Cardiac muscle cell (in vitro differentiated cells and primary cell): ENCODE results near the gene CAMK2N1. TPM values are rescaled to one million over a fixed set of nuclear protein-coding genes. Genes with fewer than 3 reads are reported as not detected.
A peak's percentile ranks its signal among the peaks of the same experiment; 100 is the strongest.

Source experiments
- DNase-seq, 2 donors: peaks; one replicate each; pipeline versions ENCODE4 v3.0.0 to v3.0.0-alpha.2; 2010 to 2017; ENCODE audit warnings: low read depth in 1 of 2, low spot score in 1 of 2
- H3K27ac ChIP-seq: fragments of 200-600 bp; sonication (generic); 2 replicates; pipeline ENCODE4 v1.5.1; 2016
- H3K27me3 ChIP-seq: fragments of 200-600 bp; sonication (generic); 2 replicates; pipeline ENCODE4 v1.6.0; 2016; ENCODE audit warnings: control low read depth
- H3K36me3 ChIP-seq: fragments of 200-600 bp; sonication (generic); 2 replicates; pipeline ENCODE4 v1.5.1; 2016; ENCODE audit warnings: control low read depth
- H3K4me1 ChIP-seq: fragments of 200-600 bp; sonication (generic); 2 replicates; pipeline ENCODE4 v1.8.1; 2017; ENCODE audit warnings: low read depth, mild to moderate bottlenecking, mixed run types
- H3K4me3 ChIP-seq: fragments of 200-600 bp; sonication (generic); 2 replicates; pipeline ENCODE4 v1.5.1; 2016; ENCODE audit warnings: mild to moderate bottlenecking
- H3K9me3 ChIP-seq: fragments of 200-600 bp; sonication (generic); 2 replicates; pipeline ENCODE4 v1.5.1; 2017; ENCODE audit warnings: low read depth, mild to moderate bottlenecking, control low read depth
- polyA plus RNA-seq: library from polyadenylated mRNA; unstranded; fragments of >200 nt; fragmentation: Nextera tagmentation; extraction: Ambion mirVana; gene quantifications from 2 replicates; pipeline ENCODE4 v1.2.1, GENCODE V29; 2016
- total RNA-seq: library from RNA; depleted of rRNA; stranded (reverse); fragments of >200 nt; gene quantifications from 2 replicates; pipeline ENCODE4 v1.2.3, GENCODE V29; 2016
- TF ChIP-seq, protein P1 (sequence below): IDR thresholded peaks from 2 replicates; pipeline ENCODE4 v1.5.1; 2012; ENCODE audit warnings: low read depth, mild to moderate bottlenecking, low read length

CAMK2N1 gene
- total and polyA plus RNA-seq, 2 experiments from 2014 or later: 0.30 to 1.4 TPM

DNA sequence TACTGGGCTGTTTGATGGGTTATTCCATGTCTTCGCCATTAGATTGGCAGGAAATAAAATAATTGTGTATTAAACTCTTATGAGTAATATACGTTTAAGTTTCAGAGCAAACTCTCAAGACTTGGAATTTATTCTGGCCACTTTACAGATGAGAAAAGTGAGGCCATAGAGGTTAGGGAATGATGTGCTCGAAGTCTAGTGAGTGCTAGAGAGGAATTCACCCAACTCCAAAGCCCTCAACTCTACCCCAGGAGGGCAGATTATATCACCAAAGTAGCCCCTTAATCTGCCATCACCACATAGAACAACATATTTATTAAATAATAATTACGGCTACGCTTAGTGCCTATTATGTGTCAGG is 22.4 kb upstream of the CAMK2N1 start:
- TF ChIP-seq, protein P1, sequence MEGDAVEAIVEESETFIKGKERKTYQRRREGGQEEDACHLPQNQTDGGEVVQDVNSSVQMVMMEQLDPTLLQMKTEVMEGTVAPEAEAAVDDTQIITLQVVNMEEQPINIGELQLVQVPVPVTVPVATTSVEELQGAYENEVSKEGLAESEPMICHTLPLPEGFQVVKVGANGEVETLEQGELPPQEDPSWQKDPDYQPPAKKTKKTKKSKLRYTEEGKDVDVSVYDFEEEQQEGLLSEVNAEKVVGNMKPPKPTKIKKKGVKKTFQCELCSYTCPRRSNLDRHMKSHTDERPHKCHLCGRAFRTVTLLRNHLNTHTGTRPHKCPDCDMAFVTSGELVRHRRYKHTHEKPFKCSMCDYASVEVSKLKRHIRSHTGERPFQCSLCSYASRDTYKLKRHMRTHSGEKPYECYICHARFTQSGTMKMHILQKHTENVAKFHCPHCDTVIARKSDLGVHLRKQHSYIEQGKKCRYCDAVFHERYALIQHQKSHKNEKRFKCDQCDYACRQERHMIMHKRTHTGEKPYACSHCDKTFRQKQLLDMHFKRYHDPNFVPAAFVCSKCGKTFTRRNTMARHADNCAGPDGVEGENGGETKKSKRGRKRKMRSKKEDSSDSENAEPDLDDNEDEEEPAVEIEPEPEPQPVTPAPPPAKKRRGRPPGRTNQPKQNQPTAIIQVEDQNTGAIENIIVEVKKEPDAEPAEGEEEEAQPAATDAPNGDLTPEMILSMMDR: no peak
- H3K4me3 ChIP-seq: peak overlapping the region; percentile 63
- H3K36me3 ChIP-seq: no peaks in the 10 kb centered on the region
- DNase-seq: no peak
- peaks cover 5% of the 10 kb centered on the region for H3K4me1 ChIP-seq
- H3K9me3 ChIP-seq: no peaks in the 10 kb centered on the region
- no peak overlapping the region for H3K27ac ChIP-seq
- peaks cover 44% of the 10 kb centered on the region for H3K27me3 ChIP-seq

DNA sequence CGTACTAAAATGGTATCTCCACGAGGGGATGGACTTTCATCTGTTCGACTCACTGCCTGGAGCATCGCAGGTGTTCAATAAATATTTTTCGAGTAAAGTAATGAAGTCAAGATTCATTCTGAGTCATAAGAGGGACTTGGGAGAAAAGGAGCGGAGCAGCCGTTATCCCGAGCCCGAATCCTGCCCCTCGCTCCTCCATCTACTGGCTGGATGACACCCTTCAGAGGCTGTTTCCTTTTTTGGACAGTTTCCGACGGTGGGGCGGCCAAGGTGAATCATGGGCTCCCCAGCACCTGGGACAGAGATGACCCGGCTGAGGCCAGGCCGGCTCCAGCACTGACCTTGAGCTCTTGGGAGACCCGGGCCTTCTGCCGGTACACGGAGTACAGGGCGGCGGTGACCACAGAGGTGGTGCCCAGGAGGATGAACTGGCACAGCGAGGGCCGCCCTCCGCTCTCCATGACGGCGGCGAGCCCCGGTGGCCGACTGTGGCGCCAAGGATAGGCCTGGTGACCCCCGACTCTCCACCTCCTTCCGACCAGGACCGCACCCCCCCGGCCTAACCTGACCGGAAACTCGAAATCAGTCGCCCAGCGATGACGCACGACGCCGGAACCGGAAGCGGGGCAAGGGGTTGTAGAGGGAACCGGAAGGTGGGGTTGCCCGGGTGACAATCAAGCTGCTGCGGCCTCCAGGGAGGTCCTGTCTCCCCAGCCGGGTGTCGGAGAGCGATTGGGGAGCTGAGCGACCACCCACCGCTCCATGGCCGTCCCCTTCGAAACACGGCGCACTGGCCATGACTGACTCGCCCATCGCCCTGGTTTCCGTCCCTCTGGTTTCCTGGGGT is 21.8 kb upstream of the CAMK2N1 start, which contains the start of gene MUL1:
TSS of gene MUL1 (minus strand) at position 588 of the 847 bp plus-strand sequence. CDS start at position 461, 127 bp downstream.
- H3K36me3 ChIP-seq: no peaks in the 10 kb centered on the region
- TF ChIP-seq, protein P1: no peak
- peak within 1 kb of the TSS; percentile 63 for H3K4me3 ChIP-seq
- H3K27ac ChIP-seq: peak within 1 kb of the TSS; percentile 82
- H3K9me3 ChIP-seq: no peaks in the 10 kb centered on the region
- DNase-seq: peak; percentile 94 to 96
- H3K4me1 ChIP-seq: peaks cover 5% of the 10 kb centered on the region
- peaks cover 38% of the 10 kb centered on the region for H3K27me3 ChIP-seq

DNA sequence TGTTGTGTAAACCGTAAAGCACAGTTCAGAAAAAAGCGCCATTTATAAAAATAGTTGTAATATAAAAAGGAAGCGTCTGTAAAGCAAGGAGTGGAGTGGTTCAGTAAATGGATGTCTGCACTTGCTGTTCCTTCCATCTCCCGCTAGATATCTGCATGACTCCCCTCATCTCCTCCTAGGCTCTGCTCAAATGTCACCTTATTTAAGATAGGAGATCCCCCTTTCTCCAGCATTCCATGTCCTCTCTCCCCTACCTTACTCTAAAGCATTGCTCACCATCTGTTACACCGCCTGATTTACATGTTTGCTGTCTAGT is 21.2 kb upstream of the CAMK2N1 start:
- Histone ChIP-seq H3K27ac (peak overlapping the region; percentile 82), H3K27me3 (peaks cover 32% of the 10 kb centered on the region), H3K4me1 (peaks cover 5% of the 10 kb centered on the region), H3K4me3 (peak overlapping the region; percentile 63), H3K36me3 (peaks cover under 1% of the 10 kb centered on the region), H3K9me3 (no peaks in the 10 kb centered on the region)
- no peak for DNase-seq
- TF ChIP-seq, protein P1: no peak

DNA sequence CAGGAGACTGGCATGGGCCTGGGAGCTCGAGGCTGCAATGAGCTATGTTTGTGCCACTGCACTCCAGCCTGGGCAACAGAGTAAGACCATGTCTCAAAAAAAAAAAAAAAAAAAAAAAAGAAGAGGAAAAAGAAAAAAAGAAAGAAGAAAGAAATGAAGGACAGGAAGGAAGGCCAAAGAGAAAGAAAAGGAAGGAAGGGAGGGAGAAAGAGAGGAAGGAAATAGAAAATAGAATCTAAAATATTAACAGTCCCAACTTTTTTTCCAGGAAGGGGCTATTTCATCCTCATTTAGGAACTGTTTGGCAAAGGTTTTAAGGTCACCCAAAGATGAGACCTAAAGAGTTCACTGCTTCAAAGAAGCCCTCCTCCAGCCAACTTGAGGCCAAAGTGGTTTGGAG is 19.5 kb upstream of the CAMK2N1 start:
- TF ChIP-seq, protein P1: no peak
- Histone ChIP-seq H3K27ac (no peak overlapping the region), H3K9me3 (no peaks in the 10 kb centered on the region), H3K36me3 (peaks cover 16% of the 10 kb centered on the region), H3K4me1 (peaks cover 5% of the 10 kb centered on the region), H3K4me3 (no peak overlapping the region), H3K27me3 (peaks cover 16% of the 10 kb centered on the region)
- no peak for DNase-seq

DNA sequence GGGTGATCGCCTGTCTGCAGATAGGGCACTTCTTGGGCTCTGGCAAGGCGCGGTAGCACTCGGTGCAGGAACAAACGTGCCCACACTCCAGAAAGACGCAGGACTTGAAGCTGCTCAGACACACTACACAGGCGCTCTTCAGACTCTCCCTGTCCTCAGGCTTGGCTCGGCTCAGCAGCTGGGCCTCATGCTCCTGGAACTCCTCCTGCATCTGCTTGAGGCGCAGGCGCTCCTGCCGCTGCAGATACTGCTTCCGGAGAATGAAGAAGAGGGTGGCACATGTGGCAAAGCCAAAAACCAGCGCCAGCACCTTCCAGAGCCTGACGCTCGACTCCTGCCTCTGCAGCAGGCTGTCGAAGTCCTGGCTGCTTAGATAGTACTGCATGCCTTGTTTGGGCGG is 14.7 kb upstream of the CAMK2N1 start:
- TF ChIP-seq, protein P1: no peak
- DNase-seq: no peak

More for the DNA sequence above, 14.7 kb upstream of the CAMK2N1 start:
- Histone ChIP-seq H3K4me3 (no peak overlapping the region), H3K9me3 (no peaks in the 10 kb centered on the region), H3K27ac (no peak overlapping the region), H3K27me3 (no peaks in the 10 kb centered on the region), H3K36me3 (peaks cover 23% of the 10 kb centered on the region), H3K4me1 (no peaks in the 10 kb centered on the region)
